OCI-LY3 (cell line): ENCODE results near the gene SURF6.

Experiments used
- H2AFZ ChIP-seq: fragments of 200-600, 300-600 bp; shearing (Covaris generic); 2 replicates; pipeline ENCODE4 v1.6.0; 2014; ENCODE audit warnings: antibody characterized with exemption, low read depth, low read length
- H3K27ac ChIP-seq: fragments of 200-600, 300-600 bp; sonication (generic); 2 replicates; pipeline ENCODE4 v1.5.1; 2014; ENCODE audit warnings: mild to moderate bottlenecking, low read length, moderate library complexity, mixed read lengths
- H3K27me3 ChIP-seq: fragments of 200-600, 300-600 bp; sonication (generic); 2 replicates; pipeline ENCODE4 v1.6.1; 2014; ENCODE audit warnings: low read depth, low read length, mixed read lengths
- H3K36me3 ChIP-seq: fragments of 200-600, 300-600 bp; sonication (generic); replicated peaks from 2 replicates; pipeline ENCODE3; 2014; ENCODE audit warnings: low read depth, low read length, mixed read lengths
- H3K4me1 ChIP-seq: fragments of 300-600, 200-600 bp; sonication (generic); 2 replicates; pipeline ENCODE4 v1.6.1; 2014; ENCODE audit warnings: low read length, mixed read lengths
- H3K4me2 ChIP-seq: fragments of 200-600, 300-600 bp; sonication (generic); 2 replicates; pipeline ENCODE4 v1.6.1; 2014; ENCODE audit warnings: low read length, mixed read lengths
- H3K4me3 ChIP-seq: fragments of 300-600, 200-600 bp; sonication (generic); 2 replicates; pipeline ENCODE4 v1.5.1; 2014; ENCODE audit warnings: antibody characterized with exemption, mild to moderate bottlenecking, low read length, moderate library complexity
- H3K79me2 ChIP-seq: fragments of 300-600, 200-600 bp; shearing (Covaris generic); 2 replicates; pipeline ENCODE4 v1.6.1; 2014; ENCODE audit warnings: mild to moderate bottlenecking, low read length, mixed read lengths
- H3K9ac ChIP-seq: fragments of 300-600, 200-600 bp; shearing (Covaris generic); 2 replicates; pipeline ENCODE4 v1.6.0; 2014; ENCODE audit warnings: mild to moderate bottlenecking, low read length, moderate library complexity
- H3K9me3 ChIP-seq: fragments of 200-600, 300-600 bp; shearing (Covaris generic); 2 replicates; pipeline ENCODE4 v1.6.1; 2014; ENCODE audit warnings: low read length, mixed read lengths; ENCODE audit not compliant: insufficient read depth
- H4K20me1 ChIP-seq: fragments of 200-600, 300-600 bp; sonication (generic); 2 replicates; pipeline ENCODE4 v1.6.1; 2016; ENCODE audit warnings: low read length, mixed read lengths; ENCODE audit not compliant: insufficient read depth
- EZH2phosphoT487 ChIP-seq: fragments of 200-600 bp; shearing (Covaris generic); IDR thresholded peaks from 2 replicates; pipeline ENCODE4 v1.6.1; 2018; ENCODE audit warnings: antibody characterized with exemption, mixed run types, low read depth
- TF ChIP-seq, protein P1 (sequence below): fragments of 200-600, 300-600 bp; sonication (generic); IDR thresholded peaks from 2 replicates; pipeline ENCODE4 v1.5.1; 2014; ENCODE audit warnings: antibody characterized with exemption, low read length, low read depth

The SURF6 gene

DNA sequence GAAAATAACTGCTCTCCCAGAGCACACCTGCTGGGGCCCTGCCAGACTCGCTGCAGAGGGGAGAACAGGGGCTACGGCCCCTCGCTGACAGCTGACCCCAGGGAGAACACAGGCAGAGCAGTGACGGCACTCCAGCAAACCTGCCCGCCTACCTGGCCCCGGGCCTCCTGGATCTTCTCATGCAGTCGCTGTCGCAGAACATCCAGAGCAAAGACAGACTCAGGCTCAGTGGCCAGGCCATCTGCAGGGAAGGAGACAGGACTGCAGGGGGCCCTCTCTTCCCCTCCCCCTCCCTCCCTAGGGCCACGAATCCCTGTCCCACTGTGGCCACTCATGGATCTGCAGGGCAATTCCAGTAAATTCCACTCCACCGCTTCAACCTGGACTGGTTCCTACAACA is 2.4 kb downstream of the SURF6 start:
- no peak overlapping the region for H2AFZ ChIP-seq
- TF ChIP-seq EZH2phosphoT487, result no peak
- TF ChIP-seq, protein P1, sequence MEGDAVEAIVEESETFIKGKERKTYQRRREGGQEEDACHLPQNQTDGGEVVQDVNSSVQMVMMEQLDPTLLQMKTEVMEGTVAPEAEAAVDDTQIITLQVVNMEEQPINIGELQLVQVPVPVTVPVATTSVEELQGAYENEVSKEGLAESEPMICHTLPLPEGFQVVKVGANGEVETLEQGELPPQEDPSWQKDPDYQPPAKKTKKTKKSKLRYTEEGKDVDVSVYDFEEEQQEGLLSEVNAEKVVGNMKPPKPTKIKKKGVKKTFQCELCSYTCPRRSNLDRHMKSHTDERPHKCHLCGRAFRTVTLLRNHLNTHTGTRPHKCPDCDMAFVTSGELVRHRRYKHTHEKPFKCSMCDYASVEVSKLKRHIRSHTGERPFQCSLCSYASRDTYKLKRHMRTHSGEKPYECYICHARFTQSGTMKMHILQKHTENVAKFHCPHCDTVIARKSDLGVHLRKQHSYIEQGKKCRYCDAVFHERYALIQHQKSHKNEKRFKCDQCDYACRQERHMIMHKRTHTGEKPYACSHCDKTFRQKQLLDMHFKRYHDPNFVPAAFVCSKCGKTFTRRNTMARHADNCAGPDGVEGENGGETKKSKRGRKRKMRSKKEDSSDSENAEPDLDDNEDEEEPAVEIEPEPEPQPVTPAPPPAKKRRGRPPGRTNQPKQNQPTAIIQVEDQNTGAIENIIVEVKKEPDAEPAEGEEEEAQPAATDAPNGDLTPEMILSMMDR, result no peak
- peaks cover 6% of the 10 kb centered on the region; the same call in 1 of the 2 replicates for H4K20me1 ChIP-seq
- H3K36me3 ChIP-seq, result peaks cover 44% of the 10 kb centered on the region
- peaks cover 30% of the 10 kb centered on the region for H3K79me2 ChIP-seq
- H3K4me3 ChIP-seq, result no peak overlapping the region
- no peak overlapping the region for H3K9ac ChIP-seq
- no peaks in the 10 kb centered on the region for H3K9me3 ChIP-seq
- H3K4me1 ChIP-seq, result peaks cover 15% of the 10 kb centered on the region
- H3K27ac ChIP-seq, result no peak overlapping the region
- H3K27me3 ChIP-seq, result no peaks in the 10 kb centered on the region
- no peak overlapping the region for H3K4me2 ChIP-seq

DNA sequence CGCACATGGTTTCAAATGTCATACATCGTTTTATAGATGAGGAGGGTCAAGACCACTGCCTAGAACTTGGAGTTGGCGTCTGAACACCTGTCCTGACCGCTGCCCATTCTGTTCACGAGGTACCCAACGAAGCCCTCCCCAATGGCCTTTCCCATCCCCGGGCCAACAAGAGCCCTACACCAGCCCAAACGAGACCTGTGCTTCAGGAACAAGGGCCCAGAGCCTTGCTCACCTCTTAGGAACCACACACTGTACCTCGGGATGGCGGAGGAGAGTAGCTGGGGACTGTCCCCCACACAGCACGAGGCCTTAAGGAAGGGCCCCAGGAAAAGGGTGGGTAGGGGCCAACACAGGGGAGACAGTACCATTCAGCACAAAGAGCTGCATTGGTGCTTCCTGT is 3.0 kb downstream of the SURF6 start:
- H3K4me1 ChIP-seq, result peaks cover 15% of the 10 kb centered on the region
- no peaks in the 10 kb centered on the region for H3K27me3 ChIP-seq
- TF ChIP-seq, protein P1, result no peak
- no peak for TF ChIP-seq EZH2phosphoT487
- peaks cover 30% of the 10 kb centered on the region for H3K79me2 ChIP-seq
- no peak overlapping the region for H3K9ac ChIP-seq
- no peak overlapping the region for H3K4me3 ChIP-seq
- H3K36me3 ChIP-seq, result peaks cover 48% of the 10 kb centered on the region
- no peaks in the 10 kb centered on the region for H3K9me3 ChIP-seq
- H4K20me1 ChIP-seq, result peaks cover 6% of the 10 kb centered on the region; the same call in 1 of the 2 replicates
- H3K27ac ChIP-seq, result no peak overlapping the region
- H2AFZ ChIP-seq, result no peak overlapping the region
- H3K4me2 ChIP-seq, result no peak overlapping the region

DNA sequence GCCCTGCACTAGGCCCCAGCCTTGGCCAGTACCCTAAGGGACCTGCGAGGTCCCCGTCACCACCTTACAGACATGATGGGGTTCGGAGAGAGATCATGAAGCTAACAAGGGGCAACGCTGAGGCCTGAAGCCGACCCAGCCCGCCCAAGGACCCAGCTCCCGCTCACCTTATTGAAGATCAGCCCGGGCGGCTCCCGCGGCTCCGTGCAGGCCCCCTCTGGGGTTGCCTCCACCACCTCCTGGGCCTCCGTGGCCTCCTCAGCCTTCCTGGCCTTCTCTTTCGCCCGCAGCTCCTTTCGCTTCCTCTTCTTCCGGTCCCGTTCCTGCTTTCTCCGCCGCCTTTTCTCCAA is 3.6 kb downstream of the SURF6 start:
- peaks cover 50% of the 10 kb centered on the region for H3K36me3 ChIP-seq
- no peaks in the 10 kb centered on the region for H3K27me3 ChIP-seq
- H3K9ac ChIP-seq, result no peak overlapping the region
- H2AFZ ChIP-seq, result no peak overlapping the region
- TF ChIP-seq EZH2phosphoT487, result no peak
- TF ChIP-seq, protein P1, result no peak
- peaks cover 30% of the 10 kb centered on the region for H3K79me2 ChIP-seq
- no peaks in the 10 kb centered on the region for H3K9me3 ChIP-seq
- peaks cover 6% of the 10 kb centered on the region; the same call in 1 of the 2 replicates for H4K20me1 ChIP-seq
- H3K27ac ChIP-seq, result no peak overlapping the region
- H3K4me1 ChIP-seq, result peaks cover 15% of the 10 kb centered on the region
- H3K4me2 ChIP-seq, result no peak overlapping the region
- H3K4me3 ChIP-seq, result no peak overlapping the region

DNA sequence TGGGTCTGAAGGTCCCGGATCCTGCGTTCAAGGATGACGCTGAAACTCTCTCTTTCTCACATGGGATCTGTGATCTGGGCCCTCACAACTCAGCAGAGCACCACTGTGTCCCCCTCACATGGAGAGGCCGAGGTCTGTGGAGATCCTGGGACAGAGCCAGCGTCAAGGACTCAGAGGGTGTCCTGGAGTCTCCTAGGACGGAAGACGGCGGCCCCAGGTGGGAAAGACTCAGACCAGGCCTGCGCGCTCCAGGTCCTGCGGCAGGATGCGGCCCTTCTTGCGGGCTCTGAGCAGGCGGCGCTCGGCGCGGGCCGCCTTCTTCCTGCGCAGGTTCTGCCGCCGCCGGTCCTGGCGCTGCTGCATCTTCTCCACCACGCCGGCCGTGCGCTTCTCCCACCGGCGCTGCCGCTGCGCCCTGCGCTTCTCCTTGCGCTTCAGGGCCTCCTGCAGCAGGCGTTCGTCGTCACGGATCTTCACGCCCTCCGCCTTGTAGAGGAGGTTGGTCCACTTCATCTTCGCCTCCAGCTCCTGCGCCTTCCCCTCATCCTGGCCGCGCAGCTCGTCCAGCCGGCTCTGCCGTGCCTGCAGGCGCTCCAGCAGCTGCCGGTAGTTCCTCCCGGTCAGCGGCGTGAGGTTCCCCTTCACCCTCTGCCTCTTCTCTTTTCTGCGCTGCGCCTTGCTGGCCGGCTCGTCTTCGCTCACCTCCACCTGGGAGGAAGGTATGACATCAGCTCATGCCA is 4.2 kb downstream of the SURF6 start:
- Histone ChIP-seq H3K79me2 (peaks cover 30% of the 10 kb centered on the region), H3K4me1 (peaks cover 13% of the 10 kb centered on the region), H2AFZ (no peak overlapping the region), H3K36me3 (peaks cover 50% of the 10 kb centered on the region), H3K27ac (no peak overlapping the region), H3K9me3 (no peaks in the 10 kb centered on the region), H3K27me3 (no peaks in the 10 kb centered on the region), H4K20me1 (peaks cover 6% of the 10 kb centered on the region; the same call in 1 of the 2 replicates), H3K9ac (no peak overlapping the region), H3K4me3 (no peak overlapping the region), H3K4me2 (no peak overlapping the region)
- TF ChIP-seq EZH2phosphoT487, result no peak
- TF ChIP-seq, protein P1, result no peak
